ENCODE data around the gene B3GNT9. TPM values are rescaled to one million over a fixed set of nuclear protein-coding genes. Genes with fewer than 3 reads are reported as not detected.

B3GNT9 gene
- polyA plus RNA-seq, 1 donor = 6.8 TPM

GRCh38 chr16:67116388-67117311, 34.1 kb downstream of the B3GNT9 start:
- no peak for DNase-seq

DNA sequence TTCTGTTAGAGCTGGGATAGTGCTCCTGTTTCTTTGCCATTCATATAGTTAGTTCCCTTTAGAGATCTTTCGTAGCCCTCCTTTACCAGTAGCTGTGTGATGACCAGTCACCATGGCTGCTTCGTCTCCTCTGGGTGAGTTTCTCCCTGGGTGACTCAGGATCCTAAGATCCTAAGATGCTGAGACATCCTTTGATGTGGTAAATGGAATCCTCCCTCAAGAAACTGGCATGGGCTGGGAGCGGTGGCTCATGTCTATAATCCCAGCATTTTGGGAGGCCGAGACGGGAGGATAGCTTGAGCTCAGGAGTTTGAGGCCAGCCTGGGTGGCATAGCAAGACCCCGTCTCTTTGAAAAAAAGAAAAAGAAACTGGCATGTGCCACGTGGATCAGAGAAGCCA, 35.2 kb downstream of the B3GNT9 start:
- no peak for DNase-seq

- no peak for DNase-seq
Observed at GRCh38 chr16:67114793-67115192, 36.0 kb downstream of the B3GNT9 start.

DNA sequence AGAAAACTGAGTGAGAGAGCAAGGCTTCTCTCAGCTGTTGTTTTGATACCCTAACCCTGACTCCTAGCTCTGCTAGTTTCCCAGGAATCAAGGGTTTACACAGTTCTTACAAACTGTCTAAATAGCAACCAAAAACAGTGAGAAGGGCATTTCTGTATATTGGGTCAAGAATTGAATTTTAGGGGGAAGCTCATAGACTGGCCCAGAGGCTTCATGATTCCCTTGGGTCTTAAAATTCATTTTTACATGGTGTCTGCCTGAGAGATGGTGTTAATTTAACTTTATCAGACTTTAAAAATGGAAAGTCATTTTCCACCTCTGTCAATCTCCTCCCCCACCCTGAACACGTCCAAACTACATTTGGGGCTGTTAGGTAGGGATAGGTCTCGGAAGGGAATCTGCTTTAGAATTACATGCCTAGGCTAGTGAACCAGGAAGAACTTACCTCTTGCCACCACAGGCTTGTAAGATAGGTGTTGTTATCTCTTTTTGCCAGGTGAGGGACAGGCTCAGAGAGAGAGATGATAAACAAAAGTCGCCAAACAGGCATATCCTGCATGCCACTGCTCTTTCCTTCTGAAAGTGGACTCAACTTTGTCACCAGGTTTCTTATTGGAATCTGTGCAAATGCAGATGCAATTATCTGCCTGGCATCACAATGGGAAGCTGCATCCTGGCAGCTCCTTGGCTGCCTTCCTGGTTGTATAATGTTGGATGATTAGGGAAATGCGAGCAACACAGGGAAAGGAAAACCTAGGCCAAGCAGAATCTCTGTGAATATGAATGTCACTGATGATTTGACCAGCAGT, 38.0 kb downstream of the B3GNT9 start:
- no peak for DNase-seq

GRCh38 chr16:67111951-67112444, 38.8 kb downstream of the B3GNT9 start:
- no peak for DNase-seq

DNA sequence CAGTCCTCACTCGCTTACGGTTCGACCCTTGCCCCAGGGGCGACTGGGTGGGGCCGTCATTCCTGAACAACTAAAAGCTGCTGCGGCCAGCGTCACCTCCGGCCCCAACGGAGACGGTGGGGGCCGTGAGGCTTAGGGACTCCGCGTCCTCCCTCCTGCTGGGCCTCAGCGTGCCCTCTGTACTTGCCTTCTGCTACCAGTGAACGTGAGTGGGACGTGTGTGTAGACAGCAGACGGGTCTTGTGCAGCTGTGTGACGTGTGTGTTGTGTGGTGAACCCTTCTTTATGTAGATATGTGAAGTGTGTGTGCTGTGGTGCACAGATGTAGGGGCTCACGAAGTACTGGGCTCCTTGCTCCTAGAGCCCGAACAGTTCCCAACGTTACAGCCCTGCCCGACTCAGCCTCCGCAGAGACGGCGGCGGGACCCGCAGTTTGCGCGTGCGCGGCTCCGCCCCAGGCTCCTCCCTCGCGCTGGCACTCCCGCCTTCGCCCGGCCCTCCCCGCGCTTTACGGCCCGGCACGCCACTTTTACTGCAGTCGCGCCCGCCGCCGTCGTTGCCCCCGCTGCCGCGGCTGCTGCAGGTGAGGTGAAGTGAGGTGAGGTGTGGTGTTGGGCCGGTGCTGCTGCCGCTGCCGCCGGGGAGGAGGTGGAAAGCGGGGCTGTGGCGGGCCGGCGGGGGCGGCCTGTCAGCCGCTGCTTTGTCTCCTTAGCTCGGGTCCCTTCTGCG, 41.2 kb downstream of the B3GNT9 start, which contains the start of gene PHAF1:
Gene PHAF1, plus strand, starts transcription at position 535 of the 729 bp plus-strand sequence. CDS start 235 bp downstream, outside the sequence.
- peak; percentile 92 for DNase-seq

- DNase-seq = no peak
Observed at GRCh38 chr16:67108931-67109406, 41.8 kb downstream of the B3GNT9 start.

GRCh38 chr16:67108489-67108888, 42.3 kb downstream of the B3GNT9 start:
- no peak for DNase-seq

GRCh38 chr16:67105881-67106280, 44.9 kb downstream of the B3GNT9 start:
- no peak for DNase-seq

DNA sequence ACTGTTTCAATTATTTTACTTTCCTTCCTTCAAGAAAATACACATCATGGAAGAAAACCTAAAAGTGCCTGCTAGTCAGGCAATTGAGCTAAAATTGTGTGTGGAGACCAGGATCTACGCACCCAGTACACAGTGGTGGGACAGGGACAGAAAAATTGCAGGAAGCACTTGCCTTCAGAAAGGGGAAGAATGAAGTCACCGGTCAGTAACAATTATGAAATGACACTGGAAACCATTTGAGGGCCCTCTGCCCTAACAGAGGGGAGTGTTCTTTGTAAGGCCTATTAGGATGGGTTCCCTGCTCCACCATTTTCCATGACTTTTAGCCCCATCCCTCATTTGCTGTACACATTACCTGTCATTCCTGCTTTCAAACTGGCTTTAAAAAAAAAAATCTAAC, 45.6 kb downstream of the B3GNT9 start:
- no peak for DNase-seq

DNA sequence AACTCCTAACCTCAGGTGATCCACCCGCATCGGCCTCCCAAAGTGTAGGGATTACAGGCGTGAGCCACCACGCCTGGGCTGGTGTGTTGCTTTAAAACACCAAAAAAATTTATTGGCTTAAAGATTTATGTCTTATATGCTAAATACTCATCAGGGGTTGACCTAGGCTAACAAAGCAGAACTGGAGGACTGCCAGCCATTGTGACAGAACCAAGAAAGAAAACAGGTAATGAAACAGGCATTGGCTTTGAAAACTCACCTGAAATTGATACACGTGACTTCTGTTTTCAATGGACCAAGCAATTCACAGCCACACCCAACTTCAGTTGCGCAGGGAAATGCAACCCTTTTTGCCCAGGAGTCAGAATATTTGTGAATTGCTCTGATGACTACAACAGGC, 46.0 kb downstream of the B3GNT9 start:
- no peak for DNase-seq

DNA sequence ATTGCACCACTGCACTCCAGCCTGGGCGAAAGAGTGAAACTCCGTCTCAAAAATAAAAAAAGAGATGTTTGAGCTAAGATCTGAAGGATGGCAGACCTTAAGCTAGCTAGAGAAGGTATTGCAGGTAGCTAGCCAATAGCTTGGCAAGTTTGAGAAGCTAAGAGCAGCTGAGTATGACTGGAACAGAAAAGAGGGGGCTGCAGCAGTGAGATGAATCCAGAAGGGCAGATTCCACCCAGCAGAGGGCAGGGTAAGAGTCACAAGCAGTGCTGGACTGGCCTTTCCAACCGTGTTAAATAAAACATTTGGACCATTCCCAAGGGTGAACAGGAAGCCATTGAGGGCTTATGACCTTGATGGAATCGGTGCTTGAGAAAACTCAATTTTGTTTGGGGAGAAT, 46.7 kb downstream of the B3GNT9 start:
- DNase-seq = no peak

DNA sequence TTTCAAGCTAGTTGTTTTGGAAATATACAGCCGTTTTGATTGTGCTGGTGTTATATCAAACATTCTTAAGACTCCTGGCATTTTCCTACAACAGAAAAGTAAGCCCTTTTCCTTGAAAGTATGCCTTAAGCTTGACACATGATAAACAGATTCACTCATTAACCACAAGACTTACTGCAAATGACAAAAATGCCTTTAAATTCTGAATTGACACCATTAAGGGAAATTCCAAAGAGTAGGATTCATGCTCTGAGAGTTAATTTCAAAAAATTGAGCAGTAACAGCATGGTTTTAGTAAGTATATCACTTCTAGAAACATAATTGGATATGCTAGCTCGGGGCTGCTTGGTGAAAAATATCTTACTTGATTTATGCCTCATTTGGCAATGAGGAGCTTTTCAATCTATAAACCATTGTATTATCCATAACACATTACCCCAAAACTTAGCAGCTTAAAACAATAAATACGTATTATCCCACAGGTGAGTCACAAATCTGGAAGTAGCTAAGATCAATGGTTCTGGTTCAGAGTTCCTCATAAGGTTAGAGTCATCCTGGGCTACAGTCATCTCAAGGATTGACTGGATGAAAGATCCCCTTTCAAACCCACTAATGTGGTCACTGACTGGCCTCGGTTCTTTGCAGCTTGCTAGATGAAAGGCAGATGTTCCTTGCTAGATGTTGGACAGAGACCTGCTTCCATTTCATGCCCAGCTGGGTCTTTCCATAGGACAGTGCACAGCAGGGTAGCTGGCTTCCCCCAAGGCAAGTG, 49.3 kb downstream of the B3GNT9 start:
- no peak for DNase-seq

- no peak for DNase-seq
Observed at GRCh38 chr16:67100569-67101310, 50.1 kb downstream of the B3GNT9 start.

GRCh38 chr16:67098599-67098998, 52.2 kb downstream of the B3GNT9 start:
- no peak for DNase-seq

Other genes starting within 250 kb of the B3GNT9 start
- 221 TPM for gene CDH16, start 232.1 kb downstream of the B3GNT9 start, polyA plus RNA-seq (ENCODE audit: insufficient read length)
- gene RRAD, start 225.5 kb downstream of the B3GNT9 start, polyA plus RNA-seq (ENCODE audit: insufficient read length) = 3.7 TPM
- gene CIAO2B, start 216.6 kb downstream of the B3GNT9 start, polyA plus RNA-seq (ENCODE audit: insufficient read length) = 78.3 TPM
- 41.1 TPM for gene CES2, start 215.5 kb downstream of the B3GNT9 start, polyA plus RNA-seq (ENCODE audit: insufficient read length)
- gene CES3, start 189.7 kb downstream of the B3GNT9 start, polyA plus RNA-seq (ENCODE audit: insufficient read length) = 4.1 TPM
- 12.4 TPM for gene CES4A, start 162.4 kb downstream of the B3GNT9 start, polyA plus RNA-seq (ENCODE audit: insufficient read length)
- 83.8 TPM for gene CBFB, start 121.8 kb downstream of the B3GNT9 start, polyA plus RNA-seq (ENCODE audit: insufficient read length)
- 29.3 TPM for gene PHAF1, start 41.1 kb downstream of the B3GNT9 start, polyA plus RNA-seq (ENCODE audit: insufficient read length)
- 3.2 TPM for gene TRADD, start 8.9 kb upstream of the B3GNT9 start, polyA plus RNA-seq (ENCODE audit: insufficient read length)
- gene FBXL8, start 9.0 kb upstream of the B3GNT9 start, polyA plus RNA-seq (ENCODE audit: insufficient read length) = 2.0 TPM
- gene HSF4, start 13.7 kb upstream of the B3GNT9 start, polyA plus RNA-seq (ENCODE audit: insufficient read length) = 1.5 TPM
- gene NOL3, start 19.5 kb upstream of the B3GNT9 start, polyA plus RNA-seq (ENCODE audit: insufficient read length) = 6.4 TPM
- gene MATCAP1, start 33.0 kb upstream of the B3GNT9 start, polyA plus RNA-seq (ENCODE audit: insufficient read length) = 51.5 TPM
- gene EXOC3L1, start 39.1 kb upstream of the B3GNT9 start, polyA plus RNA-seq (ENCODE audit: insufficient read length) = 4.6 TPM
- gene E2F4, start 41.2 kb upstream of the B3GNT9 start, polyA plus RNA-seq (ENCODE audit: insufficient read length) = 55.6 TPM
- gene ELMO3, start 48.1 kb upstream of the B3GNT9 start, polyA plus RNA-seq (ENCODE audit: insufficient read length) = 4.7 TPM
- gene TMEM208, start 76.1 kb upstream of the B3GNT9 start, polyA plus RNA-seq (ENCODE audit: insufficient read length) = 35.2 TPM
- gene FHOD1, start 96.5 kb upstream of the B3GNT9 start, polyA plus RNA-seq (ENCODE audit: insufficient read length) = 44.5 TPM
- 4.9 TPM for gene SLC9A5, start 98.0 kb upstream of the B3GNT9 start, polyA plus RNA-seq (ENCODE audit: insufficient read length)
- 14.2 TPM for gene PLEKHG4, start 128.5 kb upstream of the B3GNT9 start, polyA plus RNA-seq (ENCODE audit: insufficient read length)
- gene KCTD19, start 175.7 kb upstream of the B3GNT9 start, polyA plus RNA-seq (ENCODE audit: insufficient read length) = 1.6 TPM
- gene LRRC36, start 175.8 kb upstream of the B3GNT9 start, polyA plus RNA-seq (ENCODE audit: insufficient read length) = 8.7 TPM
- 42.7 TPM for gene TPPP3, start 242.5 kb upstream of the B3GNT9 start, polyA plus RNA-seq (ENCODE audit: insufficient read length)